ENCODE results near the gene MESP2. TPM values are rescaled to one million over a fixed set of nuclear protein-coding genes. Genes with fewer than 3 reads are reported as not detected.

Gene MESP2
- total and polyA plus RNA-seq, 2 of the 8 experiments (the other 6 are each of a cell fraction or from before 2014, with no cell fraction given), result 0.35 to 0.80 TPM

GRCh38 chr15:89743011-89743410, 33.1 kb upstream of the MESP2 start:
- TF ChIP-seq SAP30 (IDR thresholded peaks at IDR 0.05; ENCODE audit: insufficient read depth, insufficient replicate concordance, low read length) (no peak), HDAC6 (IDR thresholded peaks at IDR 0.05; ENCODE audit: low read depth, low read length) (no peak), RFX5 (IDR thresholded peaks at IDR 0.05; ENCODE audit: borderline replicate concordance, low read depth, low read length) (no peak), POLR2A (IDR thresholded peaks at IDR 0.05; ENCODE audit: control extremely low read depth in 1 of 2, low read depth in 2 of 2, low read length in 2 of 2) (no peak), RBBP5 (IDR thresholded peaks at IDR 0.05; ENCODE audit: borderline replicate concordance, low read depth, low read length) (no peak), BACH1 (IDR thresholded peaks at IDR 0.05; ENCODE audit: low read length) (no peak)
- TF ChIP-seq, protein P1, sequence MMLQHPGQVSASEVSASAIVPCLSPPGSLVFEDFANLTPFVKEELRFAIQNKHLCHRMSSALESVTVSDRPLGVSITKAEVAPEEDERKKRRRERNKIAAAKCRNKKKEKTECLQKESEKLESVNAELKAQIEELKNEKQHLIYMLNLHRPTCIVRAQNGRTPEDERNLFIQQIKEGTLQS (IDR thresholded peaks at IDR 0.05; ENCODE audit: insufficient read depth, low read depth, low read length), result no peak
- H4K91ac ChIP-seq (replicated peaks; ENCODE audit: insufficient read length, low read length), result no peak overlapping the region
- ChIA-PET CTCF (ENCODE audit: partially characterized antibody) (interaction anchor here (1.4 to 3.0 kb wide), 6 partner anchors 10 to 145 kb away, joined by 4 to 14 read pairs (median 6); no protein-coding TSS in a partner anchor), POLR2A (ENCODE audit: partially characterized antibody) (interaction anchor here (0.6 kb wide), 1 partner anchor 170 kb away, joined by 5 read pairs; no protein-coding TSS in a partner anchor)
- H3K9ac ChIP-seq (replicated peaks in 1 of 4; ENCODE audit: extremely low read depth in 1 of 4, low read depth in 3 of 4, low read length in 3 of 4), result no peak overlapping the region
- H2BK20ac ChIP-seq (ENCODE audit: low read length), result no peak overlapping the region
- no peak overlapping the region for H3K4me2 ChIP-seq (ENCODE audit: insufficient read depth in 1 of 2, low read depth in 2 of 2, low read length in 2 of 2)
- no peak overlapping the region for H2AFZ ChIP-seq (ENCODE audit: low read length)
- H3K18ac ChIP-seq (ENCODE audit: extremely low read depth, low read length), result no peak overlapping the region
- H3K4ac ChIP-seq (replicated peaks; ENCODE audit: insufficient read length, low read depth, low read length), result no peak overlapping the region
- peaks cover 0 to 7% of the 10 kb centered on the region in 2 experiments for H4K20me1 ChIP-seq (replicated peaks in 1 of 2; ENCODE audit: control insufficient read depth in 1 of 2, insufficient read depth in 2 of 2, low read length in 2 of 2)
- H2BK12ac ChIP-seq (ENCODE audit: low read depth, low read length), result peak overlapping the region; percentile 19; the same call in 1 of the 2 replicates
- no peaks in the 10 kb centered on the region for H3K79me2 ChIP-seq (ENCODE audit: control insufficient read depth in 1 of 2, insufficient read depth in 2 of 2, low read length in 2 of 2)
- peaks cover 10 to 31% (median 29%) of the 10 kb centered on the region in 4 experiments for H3K27me3 ChIP-seq (replicated peaks in 1 of 4; ENCODE audit: control insufficient read depth in 3 of 4, extremely low read depth in 1 of 4, insufficient read depth in 3 of 4, low read length in 3 of 4)
- no peaks in the 10 kb centered on the region for H3K9me3 ChIP-seq (ENCODE audit: insufficient read depth in 2 of 2, low read depth in 1 of 2, low read length in 1 of 2)
- H4K5ac ChIP-seq (ENCODE audit: insufficient read length, low read depth, low read length), result no peak overlapping the region
- H3K23ac ChIP-seq (ENCODE audit: insufficient read length), result no peak overlapping the region
- WGBS, 2 experiments (ENCODE audit: extremely low coverage in 1 of 2, insufficient coverage in 1 of 2, insufficient read length in 1 of 2, insufficient replicate concordance in 2 of 2, low coverage in 1 of 2, low lambda C conversion rate in 2 of 2, missing lambda C conversion rate in 1 of 2), result 81% methylated on average over 8 of the region's 8 CpGs; no CpG with 5 or more reads in 1 of the 2 experiments
- no peaks in the 10 kb centered on the region for H3K36me3 ChIP-seq (ENCODE audit: control insufficient read depth in 2 of 4, insufficient read depth in 4 of 4, low read length in 3 of 4)
- H2BK5ac ChIP-seq (ENCODE audit: low read depth, low read length), result no peak overlapping the region
- H3K4me3 ChIP-seq (ENCODE audit: extremely low read depth in 1 of 4, insufficient read depth in 2 of 4, low read depth in 3 of 4, low read length in 4 of 4), result no peak overlapping the region
- H2AK5ac ChIP-seq (ENCODE audit: low read depth, low read length), result no peak overlapping the region
- no peak overlapping the region for H2BK120ac ChIP-seq (replicated peaks; ENCODE audit: low read depth, low read length)
- H3K27ac ChIP-seq (ENCODE audit: low read depth, low read length), result no peak overlapping the region
- H3K79me1 ChIP-seq (ENCODE audit: low read depth, low read length), result no peaks in the 10 kb centered on the region; the same call in none of the 2 replicates
- H4K8ac ChIP-seq (ENCODE audit: extremely low read depth, insufficient read depth, low read length), result no peak overlapping the region
- H3K4me1 ChIP-seq (replicated peaks in 1 of 4; ENCODE audit: control insufficient read depth in 3 of 4, insufficient read depth in 4 of 4, low read length in 3 of 4), result peaks cover 0 to 18% (median 10%) of the 10 kb centered on the region in 4 experiments; a peak in 5 of 7 replicates
- no peak for FAIRE-seq
- peaks cover 19% of the 10 kb centered on the region; the same call in 1 of the 2 replicates for H3K23me2 ChIP-seq (ENCODE audit: low read depth, low read length)
- H3K56ac ChIP-seq (replicated peaks; ENCODE audit: insufficient read length, low read depth, low read length), result no peak overlapping the region
- H3K14ac ChIP-seq (ENCODE audit: insufficient read length), result no peak overlapping the region
- H2BK15ac ChIP-seq (ENCODE audit: low read length), result no peak overlapping the region
- DNase-seq (ENCODE audit: low read depth in 1 of 2, low spot score in 2 of 2), result no peak
